Nasal cavity respiratory epithelium epithelial cell of viscerocranial mucosa (primary cell): ENCODE measurements around the gene TCOF1. TPM values are rescaled to one million over a fixed set of nuclear protein-coding genes. Genes with fewer than 3 reads are reported as not detected.

Experiments
- total RNA-seq: library from RNA; depleted of rRNA; stranded (reverse); fragments of >200 nt; gene quantifications from 2 replicates; pipeline ENCODE4 v1.2.3, GENCODE V29; 2014

TCOF1 gene, protein sequence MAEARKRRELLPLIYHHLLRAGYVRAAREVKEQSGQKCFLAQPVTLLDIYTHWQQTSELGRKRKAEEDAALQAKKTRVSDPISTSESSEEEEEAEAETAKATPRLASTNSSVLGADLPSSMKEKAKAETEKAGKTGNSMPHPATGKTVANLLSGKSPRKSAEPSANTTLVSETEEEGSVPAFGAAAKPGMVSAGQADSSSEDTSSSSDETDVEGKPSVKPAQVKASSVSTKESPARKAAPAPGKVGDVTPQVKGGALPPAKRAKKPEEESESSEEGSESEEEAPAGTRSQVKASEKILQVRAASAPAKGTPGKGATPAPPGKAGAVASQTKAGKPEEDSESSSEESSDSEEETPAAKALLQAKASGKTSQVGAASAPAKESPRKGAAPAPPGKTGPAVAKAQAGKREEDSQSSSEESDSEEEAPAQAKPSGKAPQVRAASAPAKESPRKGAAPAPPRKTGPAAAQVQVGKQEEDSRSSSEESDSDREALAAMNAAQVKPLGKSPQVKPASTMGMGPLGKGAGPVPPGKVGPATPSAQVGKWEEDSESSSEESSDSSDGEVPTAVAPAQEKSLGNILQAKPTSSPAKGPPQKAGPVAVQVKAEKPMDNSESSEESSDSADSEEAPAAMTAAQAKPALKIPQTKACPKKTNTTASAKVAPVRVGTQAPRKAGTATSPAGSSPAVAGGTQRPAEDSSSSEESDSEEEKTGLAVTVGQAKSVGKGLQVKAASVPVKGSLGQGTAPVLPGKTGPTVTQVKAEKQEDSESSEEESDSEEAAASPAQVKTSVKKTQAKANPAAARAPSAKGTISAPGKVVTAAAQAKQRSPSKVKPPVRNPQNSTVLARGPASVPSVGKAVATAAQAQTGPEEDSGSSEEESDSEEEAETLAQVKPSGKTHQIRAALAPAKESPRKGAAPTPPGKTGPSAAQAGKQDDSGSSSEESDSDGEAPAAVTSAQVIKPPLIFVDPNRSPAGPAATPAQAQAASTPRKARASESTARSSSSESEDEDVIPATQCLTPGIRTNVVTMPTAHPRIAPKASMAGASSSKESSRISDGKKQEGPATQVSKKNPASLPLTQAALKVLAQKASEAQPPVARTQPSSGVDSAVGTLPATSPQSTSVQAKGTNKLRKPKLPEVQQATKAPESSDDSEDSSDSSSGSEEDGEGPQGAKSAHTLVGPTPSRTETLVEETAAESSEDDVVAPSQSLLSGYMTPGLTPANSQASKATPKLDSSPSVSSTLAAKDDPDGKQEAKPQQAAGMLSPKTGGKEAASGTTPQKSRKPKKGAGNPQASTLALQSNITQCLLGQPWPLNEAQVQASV (N-terminal part only)
- 15.0 and 29.3 TPM in 2 replicates for total RNA-seq

DNA sequence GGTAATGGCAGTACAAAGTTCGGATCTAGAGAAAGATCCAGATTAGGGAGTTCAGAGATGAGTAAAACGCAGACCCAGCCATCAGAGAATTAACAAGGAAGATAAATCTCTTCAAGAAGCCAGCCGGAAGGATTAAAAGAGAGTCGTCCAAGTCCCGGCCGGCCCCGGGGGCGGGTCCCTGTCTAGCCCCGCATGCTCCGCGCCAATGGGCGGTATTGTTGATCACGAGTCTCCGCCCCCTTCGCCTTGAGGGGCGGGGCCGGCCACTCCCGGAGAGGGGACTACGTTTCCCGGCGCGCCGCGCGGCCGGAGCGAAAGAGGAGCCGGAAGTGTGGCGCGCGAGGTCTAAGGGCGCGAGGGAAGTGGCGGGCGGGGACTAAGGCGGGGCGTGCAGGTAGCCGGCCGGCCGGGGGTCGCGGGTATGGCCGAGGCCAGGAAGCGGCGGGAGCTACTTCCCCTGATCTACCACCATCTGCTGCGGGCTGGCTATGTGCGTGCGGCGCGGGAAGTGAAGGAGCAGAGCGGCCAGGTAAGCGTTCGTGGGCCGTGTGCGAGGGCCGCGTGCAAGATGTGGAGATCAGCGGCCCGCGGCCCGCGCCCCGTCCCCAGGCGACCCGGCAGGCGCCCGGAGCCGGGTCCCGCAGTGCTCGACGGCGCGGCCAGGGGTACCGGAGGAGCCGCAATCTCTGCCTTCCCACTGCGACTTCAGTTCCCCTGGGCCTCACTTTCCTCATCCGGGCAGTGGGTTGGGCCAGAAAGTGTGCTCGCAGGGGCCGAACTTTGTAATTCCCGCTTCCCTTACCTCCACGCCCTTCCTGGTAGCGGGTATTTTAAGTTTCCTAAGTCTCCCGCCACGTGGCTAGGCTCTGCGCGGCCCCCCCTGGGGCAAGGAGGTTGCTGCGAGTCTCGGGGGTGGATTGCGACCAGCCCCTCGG lies at the start of gene TCOF1:
Gene TCOF1, plus strand, starts transcription at position 372 of the 935 bp plus-strand sequence. Its CDS starts 50 bp downstream, at position 422.

DNA sequence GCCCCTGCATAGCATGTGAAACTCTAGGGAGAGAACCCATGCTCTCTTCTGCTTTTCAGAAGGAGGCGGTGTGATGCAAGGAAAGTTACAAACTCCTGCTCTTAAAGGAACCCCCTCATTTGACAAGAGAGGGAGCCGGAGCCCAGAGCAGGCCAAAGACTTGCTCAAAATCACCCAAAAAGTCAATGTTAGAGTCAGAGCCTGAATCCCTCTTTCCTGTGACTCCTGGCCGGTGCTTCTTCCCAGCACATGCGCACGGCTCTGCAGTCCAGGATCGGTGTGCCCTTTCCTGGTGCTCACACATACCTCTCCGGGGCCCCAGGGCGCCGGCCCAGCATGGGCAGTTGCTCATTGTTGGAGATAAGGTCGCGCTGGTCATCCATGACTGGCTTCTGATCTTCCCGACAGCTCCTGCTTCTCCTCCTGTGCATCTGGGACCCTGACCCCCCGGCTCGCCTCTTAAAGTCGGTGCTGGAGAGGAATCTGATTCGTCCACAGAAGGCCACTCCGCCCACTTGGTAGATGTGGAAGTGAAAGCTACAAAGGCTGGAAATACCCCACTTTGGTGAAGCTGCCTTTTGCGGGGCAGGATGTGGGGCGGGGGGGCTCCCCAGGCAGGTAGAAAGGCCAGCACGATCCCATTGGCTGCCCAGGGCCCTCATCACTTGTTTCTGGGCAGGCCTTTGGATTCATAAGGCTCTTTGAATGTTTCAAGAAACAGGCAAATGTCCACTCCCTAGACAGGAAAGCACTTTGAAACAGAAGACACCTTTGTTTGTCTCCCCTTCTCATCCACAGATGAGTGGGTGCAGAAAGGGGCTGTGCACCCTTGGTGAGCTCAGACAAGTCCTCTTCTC lies 55.0 kb downstream of the TCOF1 start, which contains the start of gene CD74:
Gene CD74, minus strand, starts transcription at position 592 of the 857 bp plus-strand sequence. Its CDS starts 161 bp downstream, at position 431.

Other genes with a start within 250 kb of the TCOF1 start
- under 0.01 and 0.07 TPM in 2 replicates for gene PDGFRB, start 201.9 kb upstream of the TCOF1 start, total RNA-seq
- gene CDX1, start 190.9 kb upstream of the TCOF1 start, total RNA-seq = not detected in 2 replicates
- not detected in 2 replicates for gene SLC6A7, start 167.6 kb upstream of the TCOF1 start, total RNA-seq
- gene CAMK2A, start 67.9 kb upstream of the TCOF1 start, total RNA-seq = 0.34 and 1.00 TPM in 2 replicates
- gene ARSI, start 54.8 kb upstream of the TCOF1 start, total RNA-seq = 8.2 and 37.1 TPM in 2 replicates
- 2.4 and 23.1 TPM in 2 replicates for gene CD74, start 55.2 kb downstream of the TCOF1 start, total RNA-seq
- 1,801 and 3,444 TPM in 2 replicates for gene RPS14, start 92.0 kb downstream of the TCOF1 start, total RNA-seq
- 19.5 and 94.6 TPM in 2 replicates for gene NDST1, start 150.4 kb downstream of the TCOF1 start, total RNA-seq